Activated CD4-positive, alpha-beta memory T cell treated with anti-CD3 and anti-CD28 coated beads for 36 hours (primary cell): Measurements from ENCODE around the gene HAPLN2. TPM values are rescaled to one million over a fixed set of nuclear protein-coding genes. Genes with fewer than 3 reads are reported as not detected.

Experiments used
- CTCF ChIA-PET: fragments of 350-600 bp; sonication (Branson Sonifier 250); formaldehyde crosslinking; loops from one replicate; lab custom pipeline; 2021; ENCODE audit warnings: antibody characterized with exemption, inconsistent platforms; lab: Charles Lee
- POLR2A ChIA-PET: fragments of 350-600 bp; sonication (Branson Sonifier 250); formaldehyde crosslinking; loops from one replicate; lab custom pipeline; 2021; ENCODE audit warnings: antibody characterized with exemption; lab: Charles Lee
- DNase-seq: peaks from one replicate; pipeline ENCODE4 v3.0.0-alpha.2; 2020
- H3K27ac Mint-ChIP-seq: one replicate; pipeline ENCODE4 v1.8.0; 2021; ENCODE audit warnings: mixed read lengths
- H3K27me3 Mint-ChIP-seq: one replicate; pipeline ENCODE4 v1.8.0; 2021; ENCODE audit warnings: mixed read lengths
- H3K36me3 Mint-ChIP-seq: one replicate; pipeline ENCODE4 v1.8.0; 2021; ENCODE audit warnings: mixed read lengths
- H3K4me1 Mint-ChIP-seq: one replicate; pipeline ENCODE4 v1.8.0; 2021; ENCODE audit warnings: low read depth, mixed read lengths
- H3K4me3 Mint-ChIP-seq: one replicate; pipeline ENCODE4 v1.8.0; 2021; ENCODE audit warnings: mild to moderate bottlenecking, mixed read lengths
- H3K9me3 Mint-ChIP-seq: one replicate; pipeline ENCODE4 v1.8.0; 2021; ENCODE audit warnings: mixed read lengths
- intact Hi-C: fragments of 100-400 bp; cut with micrococcal nuclease; formaldehyde crosslinking; loops from one replicate; pipeline ENCODE4 v1.15.1; 2023
- total RNA-seq, 2 experiments: library from RNA; stranded (reverse); gene quantifications; one replicate each; pipeline ENCODE4 v1.2.3, GENCODE V29; 2021

Gene HAPLN2
- total RNA-seq, 2 experiments from 2014 or later: 0.21 to 0.34 TPM

- Mint-ChIP-seq H3K27ac (no peak overlapping the region), H3K27me3 (no peaks in the 10 kb centered on the region), H3K4me1 (peaks cover 16% of the 10 kb centered on the region), H3K4me3 (no peak overlapping the region), H3K9me3 (no peaks in the 10 kb centered on the region), H3K36me3 (no peaks in the 10 kb centered on the region)
- ChIA-PET CTCF (interaction anchor here (0.8 to 1.4 kb wide), 2 partner anchors 12 to 40 kb away, joined by 3 read pairs; no protein-coding TSS in a partner anchor), POLR2A (no interaction called here)
- intact Hi-C loops: no loop called here
- no peak for DNase-seq
Observed at GRCh38 chr1:156664767-156665411, 45.7 kb downstream of the HAPLN2 start.

- no peaks in the 10 kb centered on the region for H3K27me3 Mint-ChIP-seq
- peaks cover 11% of the 10 kb centered on the region for H3K4me1 Mint-ChIP-seq
- H3K9me3 Mint-ChIP-seq: no peaks in the 10 kb centered on the region
- CTCF ChIA-PET: interaction anchor here (0.6 to 1.4 kb wide), 2 partner anchors 11 to 34 kb away, joined by 3 to 4 read pairs; no protein-coding TSS in a partner anchor
- H3K36me3 Mint-ChIP-seq: no peaks in the 10 kb centered on the region
- no peak overlapping the region for H3K27ac Mint-ChIP-seq
- POLR2A ChIA-PET: no interaction called here
- intact Hi-C loops: no loop called here
- no peak for DNase-seq
- H3K4me3 Mint-ChIP-seq: no peak overlapping the region
Observed at GRCh38 chr1:156665539-156665938, 46.3 kb downstream of the HAPLN2 start.

GRCh38 chr1:156666862-156667609 is 47.8 kb downstream of the HAPLN2 start:
- intact Hi-C loops: no loop called here
- H3K27me3 Mint-ChIP-seq: peaks cover 5% of the 10 kb centered on the region
- no peak overlapping the region for H3K4me3 Mint-ChIP-seq
- no peaks in the 10 kb centered on the region for H3K9me3 Mint-ChIP-seq
- DNase-seq: no peak
- no peak overlapping the region for H3K27ac Mint-ChIP-seq
- H3K36me3 Mint-ChIP-seq: no peaks in the 10 kb centered on the region
- H3K4me1 Mint-ChIP-seq: peaks cover 2% of the 10 kb centered on the region
- CTCF ChIA-PET: interaction anchor here (0.7 to 1.5 kb wide), 3 partner anchors 40 to 224 kb away, joined by 3 to 4 read pairs (median 3); no protein-coding TSS in a partner anchor
- POLR2A ChIA-PET: no interaction called here

GRCh38 chr1:156667610-156667967 is 48.4 kb downstream of the HAPLN2 start:
- CTCF ChIA-PET: interaction anchor here (0.7 to 1.5 kb wide), 2 partner anchors 41 to 43 kb away, joined by 3 to 4 read pairs; no protein-coding TSS in a partner anchor
- POLR2A ChIA-PET: no interaction called here
- Mint-ChIP-seq H3K27ac (no peak overlapping the region), H3K4me3 (no peak overlapping the region), H3K36me3 (no peaks in the 10 kb centered on the region), H3K9me3 (no peaks in the 10 kb centered on the region), H3K27me3 (peaks cover 9% of the 10 kb centered on the region), H3K4me1 (no peaks in the 10 kb centered on the region)
- intact Hi-C loops: no loop called here
- no peak for DNase-seq

GRCh38 chr1:156667968-156668709 is 48.9 kb downstream of the HAPLN2 start:
- no peak overlapping the region for H3K4me3 Mint-ChIP-seq
- H3K4me1 Mint-ChIP-seq: no peaks in the 10 kb centered on the region
- POLR2A ChIA-PET: no interaction called here
- CTCF ChIA-PET: interaction anchor here (0.7 to 1.5 kb wide), 2 partner anchors 41 to 44 kb away, joined by 3 to 4 read pairs; no protein-coding TSS in a partner anchor
- no peak for DNase-seq
- H3K27ac Mint-ChIP-seq: no peak overlapping the region
- no peaks in the 10 kb centered on the region for H3K9me3 Mint-ChIP-seq
- intact Hi-C loops: no loop called here
- peaks cover 9% of the 10 kb centered on the region for H3K27me3 Mint-ChIP-seq
- no peaks in the 10 kb centered on the region for H3K36me3 Mint-ChIP-seq

GRCh38 chr1:156668801-156669637 is 49.8 kb downstream of the HAPLN2 start:
- CTCF ChIA-PET: interaction anchor here (1.0 kb wide), 1 partner anchor 42 kb away, joined by 3 read pairs; no protein-coding TSS in a partner anchor
- H3K4me1 Mint-ChIP-seq: no peaks in the 10 kb centered on the region
- peaks cover 9% of the 10 kb centered on the region for H3K27me3 Mint-ChIP-seq
- H3K4me3 Mint-ChIP-seq: no peak overlapping the region
- H3K36me3 Mint-ChIP-seq: no peaks in the 10 kb centered on the region
- H3K9me3 Mint-ChIP-seq: no peaks in the 10 kb centered on the region
- intact Hi-C loops: no loop called here
- DNase-seq: no peak
- POLR2A ChIA-PET: no interaction called here
- H3K27ac Mint-ChIP-seq: no peak overlapping the region

GRCh38 chr1:156669794-156670193 is 50.6 kb downstream of the HAPLN2 start:
- ChIA-PET POLR2A (no interaction called here), CTCF (interaction anchor here (0.8 to 1.4 kb wide), 3 partner anchors 9 to 43 kb away, joined by 3 to 4 read pairs (median 4); no protein-coding TSS in a partner anchor)
- intact Hi-C loops: no loop called here
- H3K4me1 Mint-ChIP-seq: no peaks in the 10 kb centered on the region
- no peaks in the 10 kb centered on the region for H3K9me3 Mint-ChIP-seq
- no peak overlapping the region for H3K27ac Mint-ChIP-seq
- no peak overlapping the region for H3K4me3 Mint-ChIP-seq
- peaks cover 13% of the 10 kb centered on the region for H3K27me3 Mint-ChIP-seq
- no peaks in the 10 kb centered on the region for H3K36me3 Mint-ChIP-seq
- no peak for DNase-seq

GRCh38 chr1:156670359-156670758 is 51.1 kb downstream of the HAPLN2 start:
- DNase-seq: no peak
- ChIA-PET CTCF (interaction anchor here (0.8 to 1.4 kb wide), 3 partner anchors 9 to 46 kb away, joined by 3 to 4 read pairs (median 4); no protein-coding TSS in a partner anchor), POLR2A (no interaction called here)
- H3K27me3 Mint-ChIP-seq: peaks cover 19% of the 10 kb centered on the region
- H3K9me3 Mint-ChIP-seq: no peaks in the 10 kb centered on the region
- H3K36me3 Mint-ChIP-seq: no peaks in the 10 kb centered on the region
- H3K27ac Mint-ChIP-seq: no peak overlapping the region
- intact Hi-C loops: no loop called here
- H3K4me3 Mint-ChIP-seq: no peak overlapping the region
- H3K4me1 Mint-ChIP-seq: no peaks in the 10 kb centered on the region

GRCh38 chr1:156670791-156671190 is 51.6 kb downstream of the HAPLN2 start:
- Mint-ChIP-seq H3K27ac (no peak overlapping the region), H3K9me3 (no peaks in the 10 kb centered on the region), H3K4me1 (no peaks in the 10 kb centered on the region), H3K36me3 (no peaks in the 10 kb centered on the region), H3K27me3 (peaks cover 22% of the 10 kb centered on the region), H3K4me3 (no peak overlapping the region)
- intact Hi-C loops: no loop called here
- ChIA-PET CTCF (interaction anchor here (0.8 to 1.4 kb wide), 3 partner anchors 10 to 46 kb away, joined by 3 to 4 read pairs (median 4); no protein-coding TSS in a partner anchor), POLR2A (no interaction called here)
- no peak for DNase-seq

- no peak for DNase-seq
- H3K36me3 Mint-ChIP-seq: no peaks in the 10 kb centered on the region
- no peak overlapping the region for H3K27ac Mint-ChIP-seq
- peaks cover 26% of the 10 kb centered on the region for H3K27me3 Mint-ChIP-seq
- ChIA-PET POLR2A (no interaction called here), CTCF (interaction anchor here (1.3 kb wide), 1 partner anchor 12 kb away, joined by 5 read pairs; no protein-coding TSS in a partner anchor)
- no peaks in the 10 kb centered on the region for H3K4me1 Mint-ChIP-seq
- intact Hi-C loops: no loop called here
- no peaks in the 10 kb centered on the region for H3K9me3 Mint-ChIP-seq
- H3K4me3 Mint-ChIP-seq: no peak overlapping the region
Observed at GRCh38 chr1:156671804-156672203, 52.6 kb downstream of the HAPLN2 start.
